Activated naive CD4-positive, alpha-beta T cell treated with anti-CD3 and anti-CD28 coated beads, Interleukin-2, amount 10 ng/mL, durations not matched to agents 7 days and 5 days (primary cell): Measurements from ENCODE around the gene UNC93B1.

Experiments used
- CTCF ChIA-PET: fragments of 350-600 bp; sonication (Branson Sonifier 250); formaldehyde crosslinking; loops from one replicate; lab custom pipeline; 2021; ENCODE audit warnings: antibody characterized with exemption; lab: Charles Lee
- DNase-seq: peaks from one replicate; pipeline ENCODE4 v3.0.0-alpha.2; 2020
- H3K27ac Mint-ChIP-seq: one replicate; pipeline ENCODE4 v1.8.0; 2021; ENCODE audit warnings: mild to moderate bottlenecking, moderate library complexity, mixed read lengths
- H3K27me3 Mint-ChIP-seq: one replicate; pipeline ENCODE4 v1.8.0; 2021; ENCODE audit warnings: mild to moderate bottlenecking, mixed read lengths
- H3K36me3 Mint-ChIP-seq: one replicate; pipeline ENCODE4 v1.8.0; 2021; ENCODE audit warnings: mixed read lengths
- H3K4me1 Mint-ChIP-seq: one replicate; pipeline ENCODE4 v1.8.0; 2021; ENCODE audit warnings: mixed read lengths
- H3K4me3 Mint-ChIP-seq: one replicate; pipeline ENCODE4 v1.8.0; 2021; ENCODE audit warnings: mild to moderate bottlenecking, moderate library complexity, mixed read lengths
- H3K9me3 Mint-ChIP-seq: one replicate; pipeline ENCODE4 v1.8.0; 2021; ENCODE audit warnings: mixed read lengths

UNC93B1 gene

GRCh38 chr11:68003846-68004550 lies at the start of gene UNC93B1:
UNC93B1 (minus strand) TSS chr11:68004097; CDS start chr11:68004043, 54 bp downstream.
- CTCF ChIA-PET, result interaction anchor here (1.2 to 1.7 kb wide), 2 partner anchors 10 kb away, joined by 3 to 4 read pairs; no protein-coding TSS in a partner anchor
- DNase-seq, result peak; percentile 92
- Mint-ChIP-seq H3K27ac (peak within 1 kb of the TSS; percentile 79), H3K27me3 (peaks cover 15% of the 10 kb centered on the region), H3K9me3 (no peaks in the 10 kb centered on the region), H3K4me1 (peaks cover 33% of the 10 kb centered on the region), H3K4me3 (peak within 1 kb of the TSS; percentile 83), H3K36me3 (no peaks in the 10 kb centered on the region)

GRCh38 chr11:68053117-68053516 lies 49.2 kb upstream of the UNC93B1 start:
- no peaks in the 10 kb centered on the region for H3K4me1 Mint-ChIP-seq
- CTCF ChIA-PET, result no interaction called here
- H3K4me3 Mint-ChIP-seq, result no peak overlapping the region
- no peak for DNase-seq
- H3K9me3 Mint-ChIP-seq, result no peaks in the 10 kb centered on the region
- no peaks in the 10 kb centered on the region for H3K27me3 Mint-ChIP-seq
- H3K36me3 Mint-ChIP-seq, result peaks cover 24% of the 10 kb centered on the region
- peak overlapping the region; percentile 4 for H3K27ac Mint-ChIP-seq

- DNase-seq, result no peak
- Mint-ChIP-seq H3K4me1 (no peaks in the 10 kb centered on the region), H3K36me3 (peaks cover 27% of the 10 kb centered on the region), H3K27ac (no peak overlapping the region), H3K9me3 (no peaks in the 10 kb centered on the region), H3K27me3 (no peaks in the 10 kb centered on the region), H3K4me3 (no peak overlapping the region)
- CTCF ChIA-PET, result no interaction called here
These were observed 48.4 kb upstream of the UNC93B1 start for GRCh38 chr11:68052137-68052873.

GRCh38 chr11:68051191-68052136 lies 47.6 kb upstream of the UNC93B1 start:
- CTCF ChIA-PET, result no interaction called here
- no peaks in the 10 kb centered on the region for H3K4me1 Mint-ChIP-seq
- H3K36me3 Mint-ChIP-seq, result peaks cover 31% of the 10 kb centered on the region
- H3K27me3 Mint-ChIP-seq, result no peaks in the 10 kb centered on the region
- peak overlapping the region; percentile 11 for H3K27ac Mint-ChIP-seq
- DNase-seq, result no peak
- no peaks in the 10 kb centered on the region for H3K9me3 Mint-ChIP-seq
- H3K4me3 Mint-ChIP-seq, result no peak overlapping the region

- Mint-ChIP-seq H3K27me3 (no peaks in the 10 kb centered on the region), H3K4me1 (no peaks in the 10 kb centered on the region), H3K36me3 (peaks cover 31% of the 10 kb centered on the region), H3K27ac (no peak overlapping the region), H3K9me3 (no peaks in the 10 kb centered on the region), H3K4me3 (no peak overlapping the region)
- CTCF ChIA-PET, result no interaction called here
- no peak for DNase-seq
These were observed 46.5 kb upstream of the UNC93B1 start for GRCh38 chr11:68050371-68050841.

- Mint-ChIP-seq H3K27me3 (no peaks in the 10 kb centered on the region), H3K9me3 (no peaks in the 10 kb centered on the region), H3K4me3 (no peak overlapping the region), H3K36me3 (peaks cover 31% of the 10 kb centered on the region), H3K27ac (no peak overlapping the region), H3K4me1 (no peaks in the 10 kb centered on the region)
- no peak for DNase-seq
- CTCF ChIA-PET, result no interaction called here
These were observed 45.8 kb upstream of the UNC93B1 start for GRCh38 chr11:68049509-68050370.

GRCh38 chr11:68048681-68049508 lies 45.0 kb upstream of the UNC93B1 start:
- CTCF ChIA-PET, result no interaction called here

DNA sequence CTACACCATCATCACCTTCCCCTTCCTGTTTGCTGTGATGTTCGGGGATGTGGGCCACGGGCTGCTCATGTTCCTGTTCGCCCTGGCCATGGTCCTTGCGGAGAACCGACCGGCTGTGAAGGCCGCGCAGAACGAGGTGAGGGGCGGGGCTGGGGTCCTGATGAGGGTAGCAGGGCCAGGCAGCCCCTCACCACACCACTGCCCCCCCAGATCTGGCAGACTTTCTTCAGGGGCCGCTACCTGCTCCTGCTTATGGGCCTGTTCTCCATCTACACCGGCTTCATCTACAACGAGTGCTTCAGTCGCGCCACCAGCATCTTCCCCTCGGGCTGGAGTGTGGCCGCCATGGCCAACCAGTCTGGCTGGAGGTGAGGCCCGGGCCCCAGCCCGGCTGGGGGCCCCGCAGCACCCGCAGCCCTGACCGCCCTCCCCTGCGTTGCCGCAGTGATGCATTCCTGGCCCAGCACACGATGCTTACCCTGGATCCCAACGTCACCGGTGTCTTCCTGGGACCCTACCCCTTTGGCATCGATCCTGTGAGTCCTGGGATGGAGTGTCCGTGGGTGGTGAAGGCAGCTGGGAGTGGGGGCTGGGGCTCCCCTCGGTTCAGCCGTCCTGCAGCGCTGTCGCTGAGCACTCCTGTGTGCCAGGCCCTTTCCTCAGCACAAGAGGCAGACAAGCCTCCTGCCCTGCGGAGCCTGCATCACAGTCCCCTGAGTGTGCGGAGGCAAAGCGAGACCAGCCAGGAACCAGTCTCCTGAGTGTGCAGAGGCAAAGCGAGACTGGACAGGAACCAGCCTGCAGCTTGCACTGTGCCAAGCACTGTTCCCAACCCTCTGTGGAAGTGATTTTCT lies 43.8 kb upstream of the UNC93B1 start:
- no peaks in the 10 kb centered on the region for H3K9me3 Mint-ChIP-seq
- H3K27me3 Mint-ChIP-seq, result no peaks in the 10 kb centered on the region
- H3K4me1 Mint-ChIP-seq, result no peaks in the 10 kb centered on the region
- H3K4me3 Mint-ChIP-seq, result no peak overlapping the region
- no peak for DNase-seq
- peaks cover 28% of the 10 kb centered on the region for H3K36me3 Mint-ChIP-seq
- CTCF ChIA-PET, result no interaction called here
- no peak overlapping the region for H3K27ac Mint-ChIP-seq

More at GRCh38 chr11:68048681-68049508, 45.0 kb upstream of the UNC93B1 start:
- Mint-ChIP-seq H3K4me3 (no peak overlapping the region), H3K27me3 (no peaks in the 10 kb centered on the region), H3K9me3 (no peaks in the 10 kb centered on the region), H3K27ac (no peak overlapping the region), H3K4me1 (no peaks in the 10 kb centered on the region), H3K36me3 (peaks cover 33% of the 10 kb centered on the region)
- DNase-seq, result no peak

DNA sequence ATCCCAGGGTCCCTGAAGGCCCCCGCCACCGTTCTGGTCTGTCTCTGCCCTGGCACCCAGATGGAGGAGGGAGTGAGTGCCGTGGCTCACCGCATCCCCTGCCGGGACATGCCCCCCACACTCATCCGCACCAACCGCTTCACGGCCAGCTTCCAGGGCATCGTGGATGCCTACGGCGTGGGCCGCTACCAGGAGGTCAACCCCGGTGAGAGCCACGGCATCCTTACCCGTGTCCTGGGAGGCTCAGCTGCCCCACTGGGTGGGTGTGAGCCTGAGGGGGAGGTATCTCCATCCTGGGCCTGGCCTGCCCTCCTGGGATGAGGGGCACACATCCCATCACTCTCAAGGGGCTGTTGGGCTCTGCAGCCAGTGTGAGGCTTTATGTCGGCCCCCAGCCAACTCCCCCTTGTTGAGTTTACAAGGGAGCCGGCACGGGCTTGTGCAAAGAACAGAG lies 41.0 kb upstream of the UNC93B1 start:
- CTCF ChIA-PET, result no interaction called here
- no peaks in the 10 kb centered on the region for H3K9me3 Mint-ChIP-seq
- DNase-seq, result no peak
- H3K36me3 Mint-ChIP-seq, result peaks cover 16% of the 10 kb centered on the region
- no peaks in the 10 kb centered on the region for H3K27me3 Mint-ChIP-seq
- no peak overlapping the region for H3K27ac Mint-ChIP-seq
- no peak overlapping the region for H3K4me3 Mint-ChIP-seq
- peaks cover 15% of the 10 kb centered on the region for H3K4me1 Mint-ChIP-seq

DNA sequence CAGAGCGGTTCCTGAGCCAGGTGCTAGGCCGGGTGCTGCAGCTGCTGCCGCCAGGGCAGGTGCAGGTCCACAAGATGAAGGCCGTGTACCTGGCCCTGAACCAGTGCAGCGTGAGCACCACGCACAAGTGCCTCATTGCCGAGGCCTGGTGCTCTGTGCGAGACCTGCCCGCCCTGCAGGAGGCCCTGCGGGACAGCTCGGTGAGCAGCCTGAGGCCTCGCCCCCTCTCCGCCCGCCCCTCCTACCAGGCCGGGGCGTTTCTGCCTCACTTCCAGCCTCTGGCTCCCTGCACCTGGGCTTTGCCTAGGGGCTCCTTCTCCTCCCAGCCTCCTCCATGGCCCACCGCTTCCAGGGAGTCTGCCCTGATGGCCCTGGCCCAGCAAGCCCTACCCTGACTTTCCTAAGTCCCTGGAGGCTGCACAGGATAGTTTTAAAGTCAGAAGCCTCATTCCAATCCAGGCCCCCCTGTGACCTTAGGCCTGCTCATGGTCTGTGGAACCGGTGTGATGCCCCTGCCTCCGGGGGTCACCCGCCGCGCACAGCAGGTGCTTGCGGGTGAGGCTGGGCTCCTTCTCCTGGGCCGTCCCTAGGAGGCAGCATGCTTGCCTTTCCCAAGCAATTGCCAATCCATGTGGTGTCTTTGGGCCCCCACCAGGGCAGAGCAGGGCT lies 40.4 kb upstream of the UNC93B1 start:
- Mint-ChIP-seq H3K27me3 (no peaks in the 10 kb centered on the region), H3K27ac (no peak overlapping the region), H3K4me1 (peaks cover 15% of the 10 kb centered on the region), H3K9me3 (no peaks in the 10 kb centered on the region), H3K4me3 (no peak overlapping the region), H3K36me3 (peaks cover 16% of the 10 kb centered on the region)
- DNase-seq, result no peak
- CTCF ChIA-PET, result no interaction called here

- Mint-ChIP-seq H3K36me3 (peaks cover 16% of the 10 kb centered on the region), H3K4me3 (no peak overlapping the region), H3K9me3 (no peaks in the 10 kb centered on the region), H3K27me3 (no peaks in the 10 kb centered on the region), H3K27ac (no peak overlapping the region), H3K4me1 (peaks cover 15% of the 10 kb centered on the region)
- CTCF ChIA-PET, result no interaction called here
- DNase-seq, result no peak
These were observed 39.6 kb upstream of the UNC93B1 start for GRCh38 chr11:68043349-68044144.
